M059J (cell line): Measurements from ENCODE around the gene KCP. TPM values are rescaled to one million over a fixed set of nuclear protein-coding genes. Genes with fewer than 3 reads are reported as not detected.
"Not testable (repeated sequence)": the region's sequence is repeated elsewhere in the genome, so short reads cannot be mapped to it uniquely, and the experiment has no call there.

Experiments
- DNase-seq: peaks from one replicate; pipeline ENCODE4 v3.0.0-alpha.2; 2012; ENCODE audit warnings: low read depth
- total RNA-seq: library from RNA; depleted of rRNA; stranded (reverse); fragments of >200 nt; shearing (Covaris generic); gene quantifications from 2 replicates; pipeline ENCODE4 v1.2.3, GENCODE V29; 2014; rRNA removed

Gene KCP
- not detected in 2 replicates for total RNA-seq

DNA sequence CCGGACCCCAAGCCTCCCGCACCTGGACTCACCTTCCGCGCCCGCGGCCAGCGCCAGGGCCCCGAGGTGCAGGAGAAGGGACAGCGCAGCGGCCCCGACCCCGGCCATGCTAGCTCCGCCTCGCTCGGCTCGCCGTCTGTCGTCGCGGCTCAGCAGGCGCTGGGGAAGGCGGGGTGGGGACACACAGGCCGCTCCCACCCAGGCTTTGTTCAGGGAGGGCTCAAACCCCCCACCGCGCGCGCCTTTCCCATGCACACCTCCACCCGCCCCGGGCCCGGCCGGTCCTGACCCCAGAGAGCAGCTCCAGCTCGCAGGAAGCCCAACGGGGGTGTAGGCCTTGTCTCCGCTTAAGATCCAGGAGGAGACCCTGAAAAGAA lies at the start of gene KCP:
Gene KCP (minus strand): TSS at position 141 of the 377 bp plus-strand sequence. CDS start 33 bp downstream, at position 108.
- no peak for DNase-seq

DNA sequence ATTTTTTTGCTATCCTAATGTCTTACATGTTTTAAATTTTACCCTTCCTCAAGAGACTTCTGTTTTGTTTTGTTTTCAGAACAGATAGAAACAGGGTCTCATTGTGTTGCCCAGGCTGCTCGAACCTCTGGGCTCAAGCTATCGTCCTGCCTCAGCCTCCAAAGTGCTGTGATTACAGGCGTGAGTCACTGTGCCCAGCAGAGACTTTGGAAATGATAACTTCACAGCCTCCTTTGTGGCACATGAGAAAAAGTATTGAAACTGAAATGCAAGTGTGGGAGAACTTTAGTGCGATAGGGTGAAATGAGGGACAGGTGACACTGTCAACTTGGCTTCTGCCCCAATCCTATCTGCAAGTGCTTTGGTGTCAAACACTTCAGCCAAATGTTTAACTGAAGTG lies 48.8 kb upstream of the KCP start:
- no peak for DNase-seq

DNA sequence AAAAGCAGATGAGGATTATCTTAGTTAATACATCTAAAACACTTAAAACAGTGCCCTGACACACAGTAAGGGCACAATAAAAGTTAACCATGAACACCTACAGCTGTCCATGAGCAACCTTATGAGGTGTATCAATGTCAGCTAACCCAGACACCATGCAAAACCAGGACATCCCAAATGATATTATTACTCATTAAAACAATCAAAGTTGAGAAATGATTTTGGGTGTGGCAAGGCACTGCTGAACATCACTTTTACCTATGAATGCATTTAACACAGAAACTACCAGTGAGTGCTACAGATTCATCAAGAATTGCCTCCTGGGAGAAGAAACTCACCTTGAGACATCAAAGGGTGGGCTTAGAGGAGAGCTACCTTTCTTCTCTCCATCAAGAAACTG lies 45.5 kb upstream of the KCP start:
- no peak for DNase-seq

DNA sequence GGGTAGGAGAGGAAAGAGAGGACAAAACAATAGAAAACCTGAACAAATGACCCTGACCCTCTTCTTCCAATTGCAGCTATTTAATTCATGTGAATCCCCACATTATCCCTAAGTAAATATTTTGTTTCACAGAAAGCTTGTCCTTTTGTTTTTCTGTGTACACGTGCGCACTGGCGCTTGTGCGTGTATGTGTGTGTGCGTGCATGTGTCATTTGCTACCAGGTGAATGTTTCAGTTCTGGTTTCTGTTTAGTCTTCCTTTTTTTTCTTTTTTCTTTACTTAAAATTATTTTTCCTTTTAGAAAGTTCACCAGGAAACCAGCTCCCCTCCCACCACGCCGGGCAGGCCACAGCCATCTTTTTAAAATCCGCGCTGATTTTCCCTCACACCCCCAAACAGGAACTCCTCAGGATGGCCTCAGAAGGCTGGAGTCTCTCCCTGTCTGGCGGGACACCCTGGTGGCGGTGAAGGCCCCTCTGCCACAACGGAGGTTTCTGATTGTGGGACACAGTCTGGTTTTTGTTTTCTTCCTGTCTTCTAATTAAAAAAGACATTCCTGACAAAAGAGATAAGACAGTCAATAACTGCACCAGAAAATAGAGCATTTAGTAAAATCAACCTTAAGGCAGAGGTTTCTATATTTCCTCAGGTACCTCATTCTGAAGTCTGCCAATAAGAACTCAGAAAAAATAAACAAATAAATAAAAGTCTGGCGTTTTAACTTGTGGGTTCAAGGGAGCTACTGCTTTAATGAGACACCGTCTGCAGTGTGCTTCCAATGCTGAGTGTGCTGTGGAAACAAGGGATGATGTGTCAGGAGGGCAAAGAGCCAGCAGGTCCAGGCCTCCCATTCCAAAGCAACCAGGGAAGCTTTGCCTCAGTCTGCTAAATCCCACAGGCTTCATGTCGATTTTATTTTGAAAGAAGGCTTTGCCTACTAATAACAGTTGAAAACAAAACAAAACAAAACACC lies 44.6 kb upstream of the KCP start:
- peak; percentile 47 for DNase-seq

DNA sequence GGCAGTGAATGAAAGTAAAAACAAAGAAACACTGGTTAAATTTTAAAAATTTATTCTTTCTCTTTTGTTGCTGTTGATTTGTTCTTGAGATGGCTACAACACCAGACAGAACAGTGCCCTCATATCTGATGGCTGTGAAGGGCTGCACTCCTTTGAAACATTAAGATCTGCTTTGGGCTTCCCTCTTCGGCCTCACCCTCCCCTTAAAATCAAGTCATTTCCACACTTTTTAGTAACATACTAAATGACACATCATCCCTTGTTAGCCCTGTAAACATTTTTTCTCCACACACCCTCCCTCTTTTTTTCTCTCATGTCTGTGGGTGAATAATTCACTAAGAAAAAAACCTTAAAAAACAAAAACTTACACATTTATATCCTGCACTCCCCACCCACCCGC lies 43.6 kb upstream of the KCP start:
- DNase-seq, result no peak

DNA sequence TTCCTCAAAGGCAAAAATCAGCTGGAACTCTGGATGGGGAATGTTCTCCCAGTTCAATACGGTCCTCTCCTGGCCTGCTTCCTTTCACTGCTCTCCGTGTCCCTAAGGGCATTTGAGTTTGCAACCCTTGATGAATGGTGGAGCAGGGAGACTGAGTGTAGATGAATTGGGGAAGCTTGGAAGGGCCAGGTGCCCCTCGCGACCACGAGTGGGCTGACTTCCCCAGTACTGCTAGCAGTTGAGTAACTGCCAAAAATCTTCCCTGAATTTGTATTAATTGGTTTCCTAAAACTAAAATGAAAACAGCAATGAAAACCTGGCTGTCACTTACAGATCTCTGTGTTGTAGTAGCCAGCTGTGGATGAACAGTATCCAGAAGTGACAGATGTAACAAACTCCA lies 40.8 kb upstream of the KCP start:
- DNase-seq, result no peak

DNA sequence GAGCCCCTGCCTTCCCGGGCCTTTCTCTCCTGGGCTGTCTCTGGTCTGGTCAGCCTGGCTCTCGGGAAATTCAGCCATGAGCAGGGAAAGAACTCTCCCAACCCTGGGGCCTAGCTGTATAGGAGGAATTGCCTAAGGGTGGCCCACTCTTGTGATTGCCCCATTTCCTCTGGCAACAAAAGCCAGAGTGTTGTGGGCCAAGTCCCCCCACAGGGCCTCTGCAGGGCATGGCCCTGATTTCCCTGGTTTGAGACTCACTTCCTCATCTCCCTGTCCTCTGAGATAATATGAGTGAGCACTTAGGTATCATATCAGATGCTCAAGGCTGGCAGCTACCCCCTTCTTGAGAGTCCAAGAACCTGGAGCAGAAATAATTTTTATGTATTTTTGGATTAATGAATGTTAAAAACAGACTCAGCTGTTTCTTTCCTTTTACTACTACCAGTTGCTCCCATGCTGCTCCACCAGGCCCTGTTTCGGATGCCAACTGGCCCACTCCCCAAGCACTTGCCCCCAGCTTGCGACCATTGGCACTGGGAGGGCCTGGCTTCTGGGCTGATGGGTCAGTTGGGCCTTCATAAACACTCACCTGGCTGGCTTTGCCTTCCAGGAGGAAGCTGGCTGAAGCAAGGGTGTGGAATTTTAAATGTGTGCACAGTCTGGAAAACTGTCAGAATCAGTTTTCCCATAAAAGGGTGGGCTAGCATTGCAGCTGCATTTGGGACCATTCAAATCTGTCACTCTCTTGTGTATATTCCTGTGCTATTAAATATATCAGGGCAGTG lies 38.7 kb upstream of the KCP start:
- no peak for DNase-seq

DNA sequence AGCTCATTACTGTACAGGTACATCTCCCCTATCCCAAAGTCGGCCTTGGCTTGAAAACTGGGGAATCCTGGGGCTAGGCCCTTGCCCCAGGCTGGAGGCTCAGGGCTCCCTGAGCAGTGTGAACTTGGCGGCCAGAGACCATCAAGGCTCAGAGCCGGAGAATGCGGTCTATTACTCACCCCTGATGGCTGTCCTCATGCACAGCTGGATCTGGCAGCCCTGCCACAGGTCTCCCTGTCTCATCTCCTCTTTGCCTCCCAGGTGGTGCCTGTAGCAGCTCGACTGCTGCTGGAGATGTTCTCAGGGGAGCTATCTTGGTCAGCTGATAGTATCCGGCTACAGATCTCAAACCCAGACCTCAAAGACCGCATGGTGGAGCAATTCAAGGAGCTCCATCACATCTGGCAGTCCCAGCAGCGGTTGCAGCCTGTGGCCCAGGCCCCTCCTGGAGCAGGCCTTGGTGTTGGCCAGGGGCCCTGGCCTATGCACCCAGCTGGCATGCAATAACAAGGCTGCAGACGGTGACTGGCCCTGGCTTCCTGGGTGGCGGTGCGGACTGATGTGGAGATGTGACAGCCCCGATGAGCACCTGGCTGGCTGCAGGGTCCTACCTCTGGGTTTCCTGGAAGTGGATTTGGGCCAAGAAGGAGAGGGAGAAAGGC lies 37.9 kb upstream of the KCP start:
- peak; percentile 24 for DNase-seq

DNA sequence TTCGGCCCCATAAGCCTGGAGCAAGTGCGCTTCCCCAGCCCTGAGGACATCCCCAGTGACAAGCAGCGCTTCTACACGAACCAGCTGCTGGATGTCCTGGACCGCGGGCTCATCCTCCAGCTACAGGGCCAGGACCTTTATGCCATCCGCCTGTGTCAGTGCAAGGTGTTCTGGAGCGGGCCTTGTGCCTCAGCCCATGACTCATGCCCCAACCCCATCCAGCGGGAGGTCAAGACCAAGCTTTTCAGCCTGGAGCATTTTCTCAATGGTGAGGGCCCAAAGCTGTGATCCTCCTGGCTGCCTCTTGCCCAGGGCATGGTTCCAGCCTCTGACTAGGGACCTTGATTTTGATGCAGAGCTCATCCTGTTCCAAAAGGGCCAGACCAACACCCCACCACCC lies 37.3 kb upstream of the KCP start:
- peak; percentile 80 for DNase-seq

DNA sequence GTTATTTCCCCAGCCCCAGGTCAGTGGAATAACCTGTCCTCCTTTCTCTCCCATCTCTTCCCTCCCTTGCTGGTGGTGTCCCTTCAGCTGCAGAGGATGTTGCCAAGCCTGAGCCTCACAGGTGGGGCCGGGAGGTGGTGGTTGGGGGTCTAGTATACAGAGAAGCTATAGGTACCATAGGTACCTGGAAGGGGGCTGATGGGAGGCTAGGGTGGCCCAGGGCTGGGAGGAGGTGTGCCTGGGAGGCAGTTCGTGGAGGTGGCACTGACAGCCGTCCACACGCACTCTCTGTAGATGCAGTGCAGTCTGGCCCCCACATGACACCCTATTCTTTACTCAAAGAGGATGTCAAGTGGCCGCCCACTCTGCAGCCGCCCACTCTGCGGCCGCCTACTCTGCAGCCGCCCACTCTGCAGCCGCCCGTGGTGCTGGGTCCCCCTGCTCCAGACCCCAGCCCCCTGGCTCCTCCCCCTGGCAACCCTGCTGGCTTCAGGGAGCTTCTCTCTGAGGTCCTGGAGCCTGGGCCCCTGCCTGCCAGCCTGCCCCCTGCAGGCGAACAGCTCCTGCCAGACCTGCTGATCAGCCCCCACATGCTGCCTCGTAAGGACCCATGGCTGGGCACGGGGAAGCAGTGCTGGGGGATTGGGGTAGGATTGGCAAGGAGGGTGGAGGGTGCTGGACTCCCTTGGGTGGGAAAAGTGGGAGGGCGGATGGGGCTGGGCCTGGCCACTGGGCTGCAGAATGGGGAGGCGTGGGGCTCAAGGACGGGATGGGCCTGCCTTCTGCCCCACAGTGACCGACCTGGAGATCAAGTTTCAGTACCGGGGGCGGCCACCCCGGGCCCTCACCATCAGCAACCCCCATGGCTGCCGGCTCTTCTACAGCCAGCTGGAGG lies 36.7 kb upstream of the KCP start:
- no peak for DNase-seq

DNA sequence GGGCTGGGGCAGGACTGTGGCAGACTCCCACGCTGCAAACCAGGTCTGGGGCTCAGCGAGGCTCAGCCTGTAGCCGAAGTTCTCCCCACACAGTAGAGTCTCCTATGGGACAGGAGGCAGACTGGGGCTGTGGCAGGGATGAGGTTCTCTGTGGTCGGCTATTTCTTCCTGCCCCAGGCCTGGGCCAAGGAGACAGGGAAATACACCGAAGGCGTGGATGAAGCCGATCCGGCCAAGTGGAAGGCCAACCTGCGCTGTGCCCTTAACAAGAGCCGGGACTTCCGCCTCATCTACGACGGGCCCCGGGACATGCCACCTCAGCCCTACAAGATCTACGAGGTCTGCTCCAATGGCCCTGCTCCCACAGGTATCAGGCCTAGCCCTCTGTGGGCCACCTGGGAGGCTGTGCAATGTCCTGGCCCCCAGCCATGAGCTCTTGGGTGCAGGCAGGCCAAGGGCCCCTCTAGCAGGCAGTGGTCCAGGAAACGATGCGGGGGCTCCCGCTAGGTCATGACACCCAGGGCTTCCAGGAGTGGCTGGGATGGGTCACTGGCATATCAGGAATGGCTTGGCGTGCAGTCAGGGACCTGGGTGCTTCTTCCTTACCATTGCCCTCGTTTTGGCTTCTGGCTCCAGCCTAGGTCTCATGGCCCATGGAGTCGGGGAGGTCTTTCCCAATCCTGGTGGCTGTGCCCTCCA lies 35.3 kb upstream of the KCP start:
- no peak for DNase-seq

DNA sequence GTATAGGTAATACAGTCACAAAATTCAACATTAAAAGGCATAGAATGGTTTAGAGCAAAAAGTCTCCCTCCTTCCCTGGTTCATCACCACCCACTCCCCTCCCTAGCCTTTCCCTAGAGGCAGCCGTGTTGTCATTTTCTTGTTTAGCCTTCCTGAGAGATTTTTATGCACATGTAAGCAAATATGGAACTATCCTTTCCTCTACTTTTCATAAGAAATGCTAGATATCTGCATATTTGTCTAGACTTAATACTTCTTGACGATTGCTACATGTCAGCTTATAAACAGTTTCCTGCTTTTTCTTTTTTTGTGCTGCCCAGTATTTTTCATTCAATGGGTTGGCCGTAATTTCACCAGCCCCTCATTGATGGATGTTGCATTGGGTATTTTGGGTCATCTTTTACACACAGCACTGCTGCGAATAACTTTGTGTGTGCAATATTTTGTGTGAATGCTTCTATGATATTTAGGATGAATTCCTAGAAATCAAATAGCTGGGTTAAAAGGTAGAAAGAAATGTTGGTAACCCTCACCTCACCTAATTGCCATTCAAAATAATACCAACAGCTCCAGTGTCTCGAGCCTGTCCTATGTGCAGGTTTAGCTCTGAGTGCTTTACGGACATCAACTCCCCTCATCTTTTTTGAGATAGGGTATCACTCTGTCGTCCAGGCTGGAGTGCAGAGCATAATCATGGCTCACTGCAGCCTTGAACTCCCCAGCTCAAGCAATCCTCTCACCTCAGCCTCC lies 34.2 kb upstream of the KCP start:
- DNase-seq, result no peak

DNA sequence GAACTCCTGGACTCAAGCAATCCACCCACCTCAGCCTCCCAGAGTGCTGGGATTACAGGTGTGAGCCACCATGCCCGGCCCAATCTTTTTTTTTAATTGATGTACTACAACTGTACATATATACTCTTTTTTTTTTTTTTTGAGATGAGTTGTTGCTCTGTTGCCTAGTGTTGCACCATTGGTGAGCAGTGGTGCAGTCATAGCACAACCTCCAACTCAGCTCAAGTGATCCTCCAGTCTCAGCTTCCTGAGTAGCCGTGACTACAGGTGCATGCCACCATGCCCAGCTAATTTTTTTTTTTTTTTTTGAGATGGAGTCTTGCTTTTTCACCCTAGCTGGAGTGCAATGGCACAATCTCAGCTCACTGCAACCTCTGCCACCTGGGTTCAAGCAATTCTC lies 32.7 kb upstream of the KCP start:
- not testable (repeated sequence) for DNase-seq

DNA sequence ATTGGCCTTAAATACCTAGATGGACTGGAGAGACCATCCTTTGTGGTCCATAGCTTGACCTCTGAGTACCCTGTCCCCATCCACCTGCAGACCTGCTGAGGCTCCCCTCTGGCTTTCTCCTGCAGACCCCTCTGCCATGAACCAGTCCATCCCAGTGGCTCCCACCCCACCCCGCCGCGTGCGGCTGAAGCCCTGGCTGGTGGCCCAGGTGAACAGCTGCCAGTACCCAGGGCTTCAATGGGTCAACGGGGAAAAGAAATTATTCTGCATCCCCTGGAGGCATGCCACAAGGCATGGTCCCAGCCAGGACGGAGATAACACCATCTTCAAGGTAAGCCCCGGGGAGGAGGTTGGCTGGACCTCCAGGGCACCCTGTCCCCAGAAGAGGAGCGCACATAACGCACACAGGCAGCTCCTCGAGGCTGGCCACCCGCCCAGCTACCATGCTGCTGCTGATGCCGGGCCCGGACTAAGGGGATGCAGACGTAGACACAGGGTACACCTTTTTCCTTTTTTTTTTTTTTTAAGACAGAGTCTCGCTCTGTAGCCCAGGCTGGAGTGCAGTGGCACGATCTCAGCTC lies 31.5 kb upstream of the KCP start:
- no peak for DNase-seq

DNA sequence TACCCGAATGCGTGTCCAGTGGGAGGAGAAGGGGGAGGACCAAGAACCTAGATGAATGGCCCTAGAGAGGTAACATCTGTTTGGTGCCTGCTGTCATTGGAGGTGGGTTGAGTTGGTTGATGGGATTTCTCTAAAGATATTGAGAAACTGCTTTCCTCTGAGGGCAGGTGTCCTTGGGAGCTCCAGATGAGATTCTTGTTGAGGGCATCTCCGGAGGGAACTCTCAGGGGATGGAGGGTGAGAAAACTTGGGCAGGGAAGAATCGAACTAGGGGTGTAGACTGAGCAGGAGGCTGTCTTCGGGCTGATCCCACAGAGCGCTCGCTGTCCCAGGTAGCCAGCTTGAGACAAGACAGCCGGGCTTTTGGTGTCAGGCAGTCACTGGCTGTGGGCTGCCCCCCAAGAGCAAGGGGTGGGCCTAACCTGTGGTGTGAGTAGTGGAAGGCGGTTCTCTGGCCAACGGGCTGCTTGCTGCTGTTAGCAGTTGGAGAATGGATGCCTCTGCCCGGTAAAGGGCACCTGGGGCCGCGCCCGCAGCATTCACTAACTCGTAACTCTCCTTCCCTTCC lies 30.9 kb upstream of the KCP start:
- DNase-seq, result no peak

DNA sequence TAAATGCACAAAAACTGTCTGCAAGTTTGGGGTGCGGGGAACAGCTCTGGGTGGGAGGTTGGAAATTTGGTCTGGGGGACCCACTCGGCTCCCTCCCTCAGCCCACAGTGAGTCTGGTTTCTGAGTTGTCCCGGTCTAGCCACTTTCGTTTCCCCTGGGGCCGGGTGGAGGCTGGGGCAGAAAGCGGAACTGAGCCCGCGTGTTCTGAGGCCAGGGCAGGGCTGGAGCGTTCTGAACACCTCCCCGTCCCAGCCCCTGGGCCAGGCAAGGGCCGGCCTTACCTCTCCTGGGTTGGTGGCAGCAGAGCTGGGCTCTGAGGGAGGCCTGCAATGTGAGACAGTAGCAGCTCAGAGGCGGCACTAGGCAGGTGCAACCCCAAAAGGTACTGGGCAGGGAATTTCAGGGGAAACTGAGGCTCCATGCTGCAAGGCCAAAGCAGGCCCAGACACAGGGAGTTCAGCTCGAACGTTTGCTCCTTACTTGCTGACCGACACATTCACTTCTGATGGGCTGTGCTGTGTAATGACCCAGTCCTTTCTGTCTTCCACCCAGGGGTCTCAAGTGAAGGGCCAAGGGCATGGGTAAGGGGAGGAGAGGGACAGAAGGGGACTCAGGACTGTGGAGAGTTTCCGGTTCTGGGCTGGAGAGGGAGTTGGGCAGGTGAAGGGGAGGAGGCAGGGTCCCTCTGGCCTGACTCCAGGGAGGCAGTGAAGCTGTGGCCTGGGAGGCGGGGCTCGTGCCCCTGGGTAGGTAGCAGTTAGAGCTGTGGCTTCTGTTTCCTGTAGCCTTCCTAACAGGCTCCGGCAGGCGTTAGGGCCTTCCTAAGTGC lies 30.2 kb upstream of the KCP start:
- DNase-seq, result no peak

DNA sequence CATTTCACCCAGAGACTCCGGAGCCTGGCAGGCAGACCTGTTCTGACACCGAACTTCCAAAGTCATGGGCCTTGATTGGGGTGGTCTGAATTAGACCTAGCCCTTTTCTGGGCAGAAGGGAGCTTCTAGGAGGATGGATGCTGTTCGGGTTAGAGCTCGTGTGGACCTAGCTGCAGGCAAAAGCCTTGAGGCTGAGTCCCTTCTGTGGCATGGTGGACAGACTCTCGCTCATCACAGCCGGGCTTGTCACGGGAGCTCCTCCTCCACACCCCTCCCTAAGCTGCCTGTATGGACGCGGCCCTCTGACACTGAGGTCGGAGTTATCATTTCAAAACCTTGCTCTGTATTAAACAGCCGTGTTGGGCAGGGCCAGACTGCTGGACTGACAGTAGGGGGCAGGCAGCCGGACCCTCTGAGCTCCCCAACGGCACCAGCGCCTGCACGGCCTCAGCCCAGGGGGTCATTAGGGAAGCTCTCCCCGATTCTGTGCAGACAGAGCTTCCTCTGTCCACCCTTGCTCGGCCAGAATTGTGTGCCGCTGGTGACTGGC lies 29.4 kb upstream of the KCP start:
- no peak for DNase-seq
